DMS 273 treated with DMSO at 0.1 percent for 48 hours (cell line): ENCODE data around the gene LHFPL6.
"Not testable (repeated sequence)": the region's sequence is repeated elsewhere in the genome, so short reads cannot be mapped to it uniquely, and the experiment has no call there.

Experiments
- DNase-seq: peaks from one replicate; lab custom pipeline; 2025; lab: John Stamatoyannopoulos, UW

LHFPL6 gene

GRCh38 chr13:39341251-39341650, 261.7 kb downstream of the LHFPL6 start:
- DNase-seq, result no peak

- DNase-seq, result not testable (repeated sequence)
Measured at GRCh38 chr13:39338114-39338513, 264.9 kb downstream of the LHFPL6 start.

GRCh38 chr13:39336937-39337336, 266.1 kb downstream of the LHFPL6 start:
- no peak for DNase-seq

- no peak for DNase-seq
Measured at GRCh38 chr13:39336207-39336606, 266.8 kb downstream of the LHFPL6 start.

- no peak for DNase-seq
Measured at GRCh38 chr13:39335721-39336120, 267.3 kb downstream of the LHFPL6 start.

- no peak for DNase-seq
Measured at GRCh38 chr13:39330504-39330903, 272.5 kb downstream of the LHFPL6 start.

GRCh38 chr13:39329182-39329639, 273.8 kb downstream of the LHFPL6 start:
- no peak for DNase-seq

- no peak for DNase-seq
Measured at GRCh38 chr13:39327172-39327479, 275.9 kb downstream of the LHFPL6 start.

- DNase-seq, result no peak
Measured at GRCh38 chr13:39326469-39327171, 276.4 kb downstream of the LHFPL6 start.

GRCh38 chr13:39324806-39325311, 278.1 kb downstream of the LHFPL6 start:
- no peak for DNase-seq

- no peak for DNase-seq
Measured at GRCh38 chr13:39322836-39323585, 280.0 kb downstream of the LHFPL6 start.

GRCh38 chr13:39321574-39321973, 281.4 kb downstream of the LHFPL6 start:
- no peak for DNase-seq

- no peak for DNase-seq
Measured at GRCh38 chr13:39318161-39318560, 284.8 kb downstream of the LHFPL6 start.

- no peak for DNase-seq
Measured at GRCh38 chr13:39317291-39317690, 285.7 kb downstream of the LHFPL6 start.

- DNase-seq, result no peak
Measured at GRCh38 chr13:39315796-39316195, 287.2 kb downstream of the LHFPL6 start.

GRCh38 chr13:39313721-39314120, 289.3 kb downstream of the LHFPL6 start:
- no peak for DNase-seq

GRCh38 chr13:39312596-39312995, 290.4 kb downstream of the LHFPL6 start:
- DNase-seq, result no peak

- DNase-seq, result no peak
Measured at GRCh38 chr13:39311619-39312018, 291.4 kb downstream of the LHFPL6 start.

GRCh38 chr13:39310961-39311360, 292.0 kb downstream of the LHFPL6 start:
- DNase-seq, result no peak

GRCh38 chr13:39306639-39307589, 296.1 kb downstream of the LHFPL6 start:
- DNase-seq, result no peak

- no peak for DNase-seq
Measured at GRCh38 chr13:39302820-39303219, 300.2 kb downstream of the LHFPL6 start.

- DNase-seq, result no peak
Measured at GRCh38 chr13:39298951-39299350, 304.0 kb downstream of the LHFPL6 start.
